HEK293 (cell line): ENCODE data around the gene RANBP1.

ENCODE experiments used
- ATF2 ChIP-seq: fragments of 450-650 bp; formaldehyde crosslinking; IDR thresholded peaks from 2 replicates; pipeline ENCODE4 v1.5.1; 2016; ENCODE audit warnings: missing biosample characterization, missing genetic modification characterization, low read depth
- EGR2 ChIP-seq: fragments of 450-650 bp; formaldehyde crosslinking; IDR thresholded peaks from 2 replicates; pipeline ENCODE4 v1.5.1; 2016; ENCODE audit warnings: low read depth, missing biosample characterization, missing genetic modification characterization
- GFI1B ChIP-seq: fragments of 450-650 bp; formaldehyde crosslinking; IDR thresholded peaks from 2 replicates; pipeline ENCODE4 v1.5.1; 2016; ENCODE audit warnings: missing biosample characterization, missing genetic modification characterization
- GLIS2 ChIP-seq: fragments of 450-650 bp; formaldehyde crosslinking; IDR thresholded peaks from 2 replicates; pipeline ENCODE4 v1.5.1; 2016; ENCODE audit warnings: missing biosample characterization, missing genetic modification characterization
- HOXC10 ChIP-seq: sonication (generic); formaldehyde crosslinking; IDR thresholded peaks from 2 replicates; pipeline ENCODE4 v1.8.1; 2023; ENCODE audit warnings: mild to moderate bottlenecking, missing genetic modification reagents
- KLF9 ChIP-seq: fragments of 450-650 bp; formaldehyde crosslinking; IDR thresholded peaks from 2 replicates; pipeline ENCODE4 v1.5.1; 2016; ENCODE audit warnings: missing biosample characterization, missing genetic modification characterization, low read depth
- MEIS1 ChIP-seq: sonication (generic); formaldehyde crosslinking; IDR thresholded peaks from 2 replicates; pipeline ENCODE4 v1.8.1; 2022; ENCODE audit warnings: missing genetic modification reagents, mild to moderate bottlenecking, borderline replicate concordance
- PRDM6 ChIP-seq: fragments of 450-650 bp; formaldehyde crosslinking; IDR thresholded peaks from 2 replicates; pipeline ENCODE4 v1.5.1; 2017; ENCODE audit warnings: missing biosample characterization, missing genetic modification characterization
- REPIN1 ChIP-seq: fragments of 450-650 bp; formaldehyde crosslinking; IDR thresholded peaks from 2 replicates; pipeline ENCODE4 v1.5.1; 2017; ENCODE audit warnings: missing biosample characterization, missing genetic modification characterization, low read depth
- SALL2 ChIP-seq: fragments of 450-650 bp; formaldehyde crosslinking; IDR thresholded peaks from 2 replicates; pipeline ENCODE4 v1.5.0; 2017; ENCODE audit warnings: missing biosample characterization, mild to moderate bottlenecking, missing genetic modification characterization, borderline replicate concordance
- TRIM28 ChIP-seq: IDR thresholded peaks from 2 replicates; pipeline ENCODE4 v1.6.1; 2011; ENCODE audit warnings: low read length, control low read depth, borderline replicate concordance
- ZBTB11 ChIP-seq: fragments of 450-650 bp; formaldehyde crosslinking; conservative IDR thresholded peaks from 2 replicates; pipeline ENCODE4 v1.5.1; 2016; ENCODE audit warnings: low read depth, missing biosample characterization, missing genetic modification characterization
- ZFP3 ChIP-seq: fragments of 450-650 bp; formaldehyde crosslinking; IDR thresholded peaks from 2 replicates; pipeline ENCODE4 v1.5.1; 2016; ENCODE audit warnings: low read depth, missing biosample characterization, missing genetic modification characterization
- ZNF114 ChIP-seq: fragments of 450-650 bp; formaldehyde crosslinking; IDR thresholded peaks from 2 replicates; pipeline ENCODE4 v1.5.0; 2017; ENCODE audit warnings: missing biosample characterization, missing genetic modification characterization
- ZNF175 ChIP-seq: fragments of 450-650 bp; formaldehyde crosslinking; IDR thresholded peaks from 2 replicates; pipeline ENCODE4 v1.5.1; 2016; ENCODE audit warnings: missing biosample characterization, missing genetic modification characterization
- ZNF239 ChIP-seq: fragments of 450-650 bp; formaldehyde crosslinking; IDR thresholded peaks from 2 replicates; pipeline ENCODE4 v1.5.1; 2016; ENCODE audit warnings: missing biosample characterization, missing genetic modification characterization
- ZNF280C ChIP-seq: fragments of 450-650 bp; formaldehyde crosslinking; IDR thresholded peaks from 2 replicates; pipeline ENCODE4 v1.5.1; 2016; ENCODE audit warnings: missing biosample characterization, missing genetic modification characterization
- ZNF280D ChIP-seq: fragments of 450-650 bp; formaldehyde crosslinking; IDR thresholded peaks from 2 replicates; pipeline ENCODE4 v1.5.1; 2016; ENCODE audit warnings: missing biosample characterization, missing genetic modification characterization
- ZNF302 ChIP-seq: fragments of 450-650 bp; formaldehyde crosslinking; IDR thresholded peaks from 2 replicates; pipeline ENCODE4 v1.5.1; 2016; ENCODE audit warnings: missing biosample characterization, missing genetic modification characterization, low read depth
- ZNF366 ChIP-seq: fragments of 450-650 bp; formaldehyde crosslinking; conservative IDR thresholded peaks from 2 replicates; pipeline ENCODE4 v1.5.1; 2016; ENCODE audit warnings: missing biosample characterization, missing genetic modification characterization
- ZNF623 ChIP-seq: fragments of 450-650 bp; formaldehyde crosslinking; IDR thresholded peaks from 2 replicates; pipeline ENCODE4 v1.5.1; 2016; ENCODE audit warnings: missing biosample characterization, missing genetic modification characterization
- ZNF658 ChIP-seq: fragments of 450-650 bp; formaldehyde crosslinking; IDR thresholded peaks from 2 replicates; pipeline ENCODE4; 2016; ENCODE audit warnings: missing biosample characterization, missing genetic modification characterization
- ZNF677 ChIP-seq: fragments of 450-650 bp; IDR thresholded peaks from 2 replicates; pipeline ENCODE4 v1.5.0; 2018; ENCODE audit warnings: missing biosample characterization, mild to moderate bottlenecking, missing genetic modification characterization, moderate library complexity
- ZNF792 ChIP-seq: fragments of 450-650 bp; formaldehyde crosslinking; IDR thresholded peaks from 2 replicates; pipeline ENCODE4 v1.5.1; 2016; ENCODE audit warnings: missing biosample characterization, missing genetic modification characterization
- ZSCAN16 ChIP-seq: fragments of 450-650 bp; formaldehyde crosslinking; IDR thresholded peaks from 2 replicates; pipeline ENCODE4 v1.5.1; 2016; ENCODE audit warnings: missing biosample characterization, missing genetic modification characterization
- ZSCAN30 ChIP-seq: fragments of 450-650 bp; IDR thresholded peaks from 2 replicates; pipeline ENCODE4 v1.5.1; 2018; ENCODE audit warnings: missing biosample characterization, mild to moderate bottlenecking, missing genetic modification characterization, moderate library complexity
- ZSCAN4 ChIP-seq: fragments of 450-650 bp; formaldehyde crosslinking; IDR thresholded peaks from 2 replicates; pipeline ENCODE4 v1.5.1; 2017; ENCODE audit warnings: missing biosample characterization, missing genetic modification characterization

Gene RANBP1

GRCh38 chr22:20116951-20117632 is 1.2 kb downstream of the RANBP1 start, which contains the start of gene TRMT2A (continued):
- TF ChIP-seq ZNF280C (tag by site-specific recombination) = no peak
- TF ChIP-seq KLF9 (tag by site-specific recombination) = peak; percentile 85
- TF ChIP-seq ZNF175 (tag by site-specific recombination) = no peak
- TF ChIP-seq ZSCAN4 (tag by site-specific recombination) = no peak
- no peak for TF ChIP-seq ZNF623 (tag by site-specific recombination)
- TF ChIP-seq EGR2 = peak; percentile 35; the same call in 1 of the 2 replicates
- TF ChIP-seq PRDM6 (tag by site-specific recombination) = peak; percentile 50; the same call in 1 of the 2 replicates
- TF ChIP-seq ZNF658 (tag by site-specific recombination) = 0 out of 2 replicates have a peak, but pooled peaks have one; percentile 53
- no peak for TF ChIP-seq ZNF792 (tag by site-specific recombination)
- peak; percentile 8; the same call in 1 of the 2 replicates for TF ChIP-seq ZNF677 (tag by site-specific recombination)
- TF ChIP-seq GLIS2 = peak; percentile 10; the same call in 1 of the 2 replicates
- no peak for TF ChIP-seq GFI1B (tag by site-specific recombination)
- no peak for TF ChIP-seq ZNF114 (tag by site-specific recombination)
- TF ChIP-seq ZNF239 (tag by site-specific recombination) = no peak
- no peak for TF ChIP-seq ATF2 (tag by site-specific recombination)
- peak; percentile 87 for TF ChIP-seq ZBTB11 (tag by site-specific recombination)
- TF ChIP-seq ZNF302 (tag by site-specific recombination) = no peak
- no peak for TF ChIP-seq ZNF280D (tag by site-specific recombination)
- TF ChIP-seq ZSCAN30 = peak; percentile 69
- TF ChIP-seq ZFP3 = no peak
- TF ChIP-seq MEIS1 = 0 out of 2 replicates have a peak, but pooled peaks have one; percentile 10
- no peak for TF ChIP-seq TRIM28
- peak; percentile 90; the same call in 1 of the 2 replicates for TF ChIP-seq HOXC10 (CRISPR knock-in tag)
- TF ChIP-seq ZSCAN16 = no peak
- TF ChIP-seq REPIN1 = no peak
- TF ChIP-seq ZNF366 (tag by site-specific recombination) = no peak
- peak; percentile 29; the same call in 1 of the 2 replicates for TF ChIP-seq SALL2 (tag by site-specific recombination)
